Vagina (tissue), 2 donors: ENCODE measurements around the gene WDR45B. TPM values are rescaled to one million over a fixed set of nuclear protein-coding genes. Genes with fewer than 3 reads are reported as not detected.
"Not testable (repeated sequence)": the region's sequence is repeated elsewhere in the genome, so short reads cannot be mapped to it uniquely, and the experiment has no call there.

ENCODE experiments used
- DNase-seq, 2 donors: peaks; one replicate each; pipeline ENCODE4 v3.0.0-alpha.2; 2017; ENCODE audit errors: extremely low spot score in 2 of 2
- H3K27ac ChIP-seq: fragments of 200-600 bp; sonication (generic); one replicate; pipeline ENCODE4 v1.5.1; 2019
- H3K27me3 ChIP-seq: fragments of 200-600 bp; sonication (generic); one replicate; pipeline ENCODE4 v1.5.1; 2019
- H3K36me3 ChIP-seq, 2 donors: fragments of 200-600 bp; sonication (generic); one replicate each; pipeline ENCODE4 v1.5.1; 2017 to 2019
- H3K4me1 ChIP-seq: fragments of 200-600 bp; sonication (generic); one replicate; pipeline ENCODE4 v1.5.1; 2019
- H3K4me3 ChIP-seq, 2 donors: fragments of 200-600 bp; sonication (generic); 1 replicate in 1 of 2; 2 replicates in 1 of 2; pipeline ENCODE4 v1.5.1; 2016 to 2019
- H3K9me3 ChIP-seq: fragments of 200-600 bp; sonication (generic); one replicate; pipeline ENCODE4 v1.5.1; 2019
- POLR2A ChIP-seq, 2 donors: fragments of 450-650 bp; IDR thresholded peaks; one replicate each; pipeline ENCODE4 v1.6.1; 2017; ENCODE audit warnings: antibody characterized with exemption in 2 of 2, mild to moderate bottlenecking in 2 of 2, moderate library complexity in 2 of 2
- POLR2AphosphoS5 ChIP-seq, 2 donors: sonication (generic); formaldehyde crosslinking; IDR thresholded peaks; one replicate each; pipeline ENCODE4 v1.9.0; 2017; ENCODE audit warnings: antibody characterized with exemption in 2 of 2, mild to moderate bottlenecking in 2 of 2, low read depth in 1 of 2; ENCODE audit not compliant: insufficient read depth in 1 of 2
- intact Hi-C: fragments of 100-400 bp; cut with DNase I; formaldehyde crosslinking; loops from one replicate; pipeline ENCODE4 v1.15.1; 2023
- total RNA-seq: library from RNA; depleted of rRNA; stranded (reverse); fragments of >200 nt; gene quantifications from one replicate; pipeline ENCODE4 v1.2.3, GENCODE V29; 2016
- TF ChIP-seq, protein P1 (sequence below), 3 experiments: fragments of 450-650 bp in 2 of 3; fragments of 200-600 bp in 1 of 3; sonication (generic) in 1 of 3; IDR thresholded peaks; one replicate each; pipeline ENCODE4 v1.5.1; 2017 to 2019; ENCODE audit warnings: antibody characterized with exemption in 3 of 3, mild to moderate bottlenecking in 2 of 3, moderate library complexity in 2 of 3

Gene WDR45B
- total RNA-seq, 1 donor from 2014 or later: 86.4 TPM

DNA sequence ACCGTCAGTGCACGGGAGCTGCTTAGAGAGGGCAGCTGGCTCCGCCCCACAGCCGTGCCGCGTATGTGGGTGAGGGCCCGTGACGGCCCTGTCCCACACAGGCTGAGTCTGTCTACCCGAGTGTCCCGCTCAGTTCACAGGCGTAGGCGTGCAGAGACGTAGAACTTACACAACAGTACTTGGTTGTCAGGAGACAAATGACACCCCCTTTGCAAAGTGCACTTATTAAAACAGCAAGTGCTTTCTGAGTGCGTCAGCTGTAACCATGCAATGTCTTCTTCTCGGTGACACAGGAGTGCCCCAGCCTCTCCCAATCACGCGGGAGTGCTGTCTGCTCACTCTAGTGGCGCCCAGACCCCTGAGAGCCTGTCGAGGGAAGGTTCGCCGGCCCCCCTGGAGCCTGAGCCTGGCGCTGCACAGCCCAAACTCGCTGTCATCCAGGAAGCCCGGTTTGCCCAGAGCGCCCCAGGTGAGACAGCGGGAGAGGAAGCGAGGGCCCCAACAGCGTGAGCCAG, 64.5 kb downstream of the WDR45B start:
- TF ChIP-seq, protein P1, sequence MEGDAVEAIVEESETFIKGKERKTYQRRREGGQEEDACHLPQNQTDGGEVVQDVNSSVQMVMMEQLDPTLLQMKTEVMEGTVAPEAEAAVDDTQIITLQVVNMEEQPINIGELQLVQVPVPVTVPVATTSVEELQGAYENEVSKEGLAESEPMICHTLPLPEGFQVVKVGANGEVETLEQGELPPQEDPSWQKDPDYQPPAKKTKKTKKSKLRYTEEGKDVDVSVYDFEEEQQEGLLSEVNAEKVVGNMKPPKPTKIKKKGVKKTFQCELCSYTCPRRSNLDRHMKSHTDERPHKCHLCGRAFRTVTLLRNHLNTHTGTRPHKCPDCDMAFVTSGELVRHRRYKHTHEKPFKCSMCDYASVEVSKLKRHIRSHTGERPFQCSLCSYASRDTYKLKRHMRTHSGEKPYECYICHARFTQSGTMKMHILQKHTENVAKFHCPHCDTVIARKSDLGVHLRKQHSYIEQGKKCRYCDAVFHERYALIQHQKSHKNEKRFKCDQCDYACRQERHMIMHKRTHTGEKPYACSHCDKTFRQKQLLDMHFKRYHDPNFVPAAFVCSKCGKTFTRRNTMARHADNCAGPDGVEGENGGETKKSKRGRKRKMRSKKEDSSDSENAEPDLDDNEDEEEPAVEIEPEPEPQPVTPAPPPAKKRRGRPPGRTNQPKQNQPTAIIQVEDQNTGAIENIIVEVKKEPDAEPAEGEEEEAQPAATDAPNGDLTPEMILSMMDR (IDR thresholded peaks at IDR 0.05): no peak
- TF ChIP-seq POLR2A (IDR thresholded peaks at IDR 0.05) (no peak), POLR2AphosphoS5 (IDR thresholded peaks at IDR 0.05; ENCODE audit: insufficient read depth in 1 of 2, low read depth in 1 of 2) (no peak)
- H3K36me3 ChIP-seq: peaks cover 3 to 46% of the 10 kb centered on the region in 2 donors

DNA sequence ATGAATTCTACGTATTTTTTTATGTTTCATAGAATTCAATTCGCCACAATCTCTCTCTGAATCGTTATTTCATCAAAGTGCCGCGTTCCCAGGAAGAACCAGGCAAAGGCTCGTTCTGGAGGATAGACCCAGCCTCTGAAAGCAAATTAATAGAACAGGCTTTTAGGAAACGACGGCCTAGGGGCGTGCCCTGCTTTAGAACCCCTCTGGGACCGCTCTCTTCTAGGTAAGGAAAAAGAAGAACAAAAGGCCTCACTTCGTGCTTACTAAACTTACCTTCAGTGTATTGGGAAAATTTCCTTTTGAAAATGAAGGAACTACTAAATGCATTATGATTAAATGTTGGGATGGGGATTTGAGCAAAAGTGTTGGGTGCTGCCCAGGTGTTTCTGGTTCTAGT, 65.5 kb downstream of the WDR45B start:
- TF ChIP-seq POLR2A (IDR thresholded peaks at IDR 0.05): no peak
- no peak for TF ChIP-seq POLR2AphosphoS5 (IDR thresholded peaks at IDR 0.05; ENCODE audit: insufficient read depth in 1 of 2, low read depth in 1 of 2)
- TF ChIP-seq, protein P1 (IDR thresholded peaks at IDR 0.05): no peak
- DNase-seq: no peak
- Histone ChIP-seq H3K27me3 (no peaks in the 10 kb centered on the region), H3K36me3 (peaks cover 3 to 42% of the 10 kb centered on the region in 2 donors), H3K9me3 (no peaks in the 10 kb centered on the region), H3K27ac (no peak overlapping the region), H3K4me1 (no peaks in the 10 kb centered on the region), H3K4me3 (no peak overlapping the region)
- intact Hi-C loops: no loop called here

More for the DNA sequence above, 64.5 kb downstream of the WDR45B start:
- no peak for DNase-seq
- no peaks in the 10 kb centered on the region for H3K4me1 ChIP-seq
- intact Hi-C loops: no loop called here
- H3K27ac ChIP-seq: no peak overlapping the region
- H3K4me3 ChIP-seq: no peak overlapping the region
- no peaks in the 10 kb centered on the region for H3K27me3 ChIP-seq
- H3K9me3 ChIP-seq: no peaks in the 10 kb centered on the region

DNA sequence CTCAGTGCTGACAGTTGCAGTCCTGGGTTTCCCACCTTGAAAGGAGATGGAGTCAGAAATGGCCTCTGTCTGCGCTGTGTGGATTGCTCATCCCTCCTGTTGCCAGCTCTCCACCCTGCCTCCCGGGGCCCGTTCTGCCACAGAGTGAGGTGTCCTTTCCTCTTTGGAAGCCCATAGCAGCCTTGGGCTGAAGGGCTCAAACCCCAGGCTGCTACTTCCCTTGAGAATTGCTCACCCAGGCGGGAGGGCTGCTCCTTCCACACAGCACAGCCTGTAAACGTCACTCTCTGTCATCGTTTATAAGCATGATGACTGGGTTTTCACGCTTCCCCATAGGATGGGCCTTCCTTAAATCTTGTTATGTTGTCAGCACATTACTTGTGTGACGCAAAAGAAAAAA, 66.0 kb downstream of the WDR45B start:
- no peak overlapping the region for H3K27ac ChIP-seq
- intact Hi-C loops: no loop called here
- H3K4me1 ChIP-seq: no peaks in the 10 kb centered on the region
- no peaks in the 10 kb centered on the region for H3K9me3 ChIP-seq
- H3K27me3 ChIP-seq: no peaks in the 10 kb centered on the region
- no peak for TF ChIP-seq POLR2AphosphoS5 (IDR thresholded peaks at IDR 0.05; ENCODE audit: insufficient read depth in 1 of 2, low read depth in 1 of 2)
- TF ChIP-seq POLR2A (IDR thresholded peaks at IDR 0.05): no peak
- TF ChIP-seq, protein P1 (IDR thresholded peaks at IDR 0.05): no peak
- no peak overlapping the region for H3K4me3 ChIP-seq
- no peak for DNase-seq
- H3K36me3 ChIP-seq: peaks cover 3 to 42% of the 10 kb centered on the region in 2 donors

DNA sequence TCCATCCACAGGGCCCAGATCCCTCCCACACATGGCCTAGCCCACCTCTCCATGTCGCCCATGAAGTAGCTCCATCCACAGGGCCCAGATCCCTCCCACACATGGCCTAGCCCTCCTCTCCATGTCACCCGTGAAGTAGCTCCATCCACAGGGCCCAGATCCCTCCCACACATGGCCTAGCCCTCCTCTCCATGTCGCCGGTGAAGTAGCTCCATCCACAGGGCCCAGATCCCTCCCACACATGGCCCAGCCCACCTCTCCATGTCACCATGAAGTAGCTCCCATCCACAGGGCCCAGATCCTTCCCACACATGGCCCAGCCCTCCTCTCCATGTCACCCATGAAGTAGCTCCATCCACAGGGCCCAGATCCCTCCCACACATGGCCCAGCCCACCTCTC, 68.3 kb downstream of the WDR45B start:
- H3K4me1 ChIP-seq, DNase-seq, H3K4me3 ChIP-seq, H3K9me3 ChIP-seq, intact Hi-C loops, H3K27me3 ChIP-seq, H3K27ac ChIP-seq: not testable (repeated sequence)
- peaks cover 3 to 40% of the 10 kb centered on the region in 2 donors for H3K36me3 ChIP-seq

DNA sequence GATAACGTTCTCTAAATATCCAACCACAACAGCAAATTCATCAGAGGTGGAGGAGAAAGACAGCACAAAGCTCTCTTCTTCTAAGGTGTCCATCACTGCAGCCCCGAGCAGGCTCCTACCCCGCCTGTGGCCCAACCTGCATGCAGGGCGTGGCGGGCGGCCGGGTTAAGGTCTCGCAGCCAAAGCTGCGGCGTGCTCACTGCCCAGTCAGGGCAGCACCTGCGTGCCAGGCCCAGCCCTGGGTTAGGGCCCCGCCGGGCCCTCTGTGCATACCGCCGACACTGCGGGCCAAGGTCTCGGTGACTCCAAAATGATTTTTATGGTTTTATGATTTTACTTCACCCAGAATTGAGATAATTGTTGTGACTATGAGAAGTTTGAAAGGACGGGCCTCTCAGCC, 70.9 kb downstream of the WDR45B start:
- Histone ChIP-seq H3K9me3 (no peaks in the 10 kb centered on the region), H3K4me1 (no peaks in the 10 kb centered on the region), H3K27ac (no peak overlapping the region), H3K27me3 (no peaks in the 10 kb centered on the region), H3K4me3 (no peak overlapping the region), H3K36me3 (peaks cover 0 to 41% of the 10 kb centered on the region in 2 donors)
- intact Hi-C loops: no loop called here
- no peak for DNase-seq
- TF ChIP-seq POLR2A (IDR thresholded peaks at IDR 0.05) (no peak), POLR2AphosphoS5 (IDR thresholded peaks at IDR 0.05; ENCODE audit: insufficient read depth in 1 of 2, low read depth in 1 of 2) (no peak)
- TF ChIP-seq, protein P1 (IDR thresholded peaks at IDR 0.05): no peak

DNA sequence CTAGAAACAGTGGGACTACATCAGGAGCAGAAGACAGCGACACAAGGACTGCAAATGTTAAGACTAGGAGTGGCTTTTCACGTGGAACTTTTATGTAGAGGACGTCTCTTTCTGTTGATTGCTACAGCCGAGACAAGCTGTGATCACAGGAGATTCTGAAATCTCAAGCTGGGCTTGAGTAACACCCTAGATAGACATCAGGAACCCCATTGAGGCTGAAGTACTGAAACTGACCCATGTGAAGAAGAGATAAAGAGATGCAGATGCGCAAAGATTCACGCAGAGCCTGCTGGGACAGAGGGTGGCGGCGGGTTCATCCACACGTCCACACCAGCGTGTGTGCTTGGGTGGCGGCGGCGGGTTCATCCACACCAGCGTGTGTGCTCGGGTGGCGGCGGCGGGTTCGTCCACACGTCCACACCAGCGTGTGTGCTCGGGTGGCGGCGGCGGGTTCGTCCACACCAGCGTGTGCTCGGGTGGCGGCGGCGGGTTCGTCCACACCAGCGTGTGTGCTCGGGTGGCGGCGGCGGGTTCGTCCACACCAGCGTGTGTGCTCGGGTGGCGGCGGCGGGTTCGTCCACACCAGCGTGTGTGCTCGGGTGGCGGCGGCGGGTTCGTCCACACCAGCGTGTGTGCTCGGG, 72.5 kb downstream of the WDR45B start:
- H3K9me3 ChIP-seq, H3K27ac ChIP-seq, H3K4me1 ChIP-seq, H3K4me3 ChIP-seq, DNase-seq, intact Hi-C loops, H3K27me3 ChIP-seq: not testable (repeated sequence)
- H3K36me3 ChIP-seq: peaks cover 0 to 49% of the 10 kb centered on the region in 2 donors
